Liver (tissue), 9 donors: Measurements from ENCODE around the gene CRYGD. TPM values are rescaled to one million over a fixed set of nuclear protein-coding genes. Genes with fewer than 3 reads are reported as not detected.

Experiments
- DNase-seq: peaks from one replicate; pipeline ENCODE4 v3.0.0-alpha.2; 2017; ENCODE audit warnings: low spot score
- H3K27ac ChIP-seq, 2 donors: one replicate each; pipeline ENCODE4 v1.7.0; 2013; ENCODE audit warnings: inconsistent platforms in 2 of 2, low read length in 2 of 2, control low read depth in 1 of 2, low read depth in 1 of 2, mild to moderate bottlenecking in 1 of 2
- H3K27me3 ChIP-seq, 4 donors: one replicate each; pipeline versions ENCODE4 v1.6.1 to v1.7.0; 2013; ENCODE audit warnings: low read length in 3 of 4, inconsistent platforms in 1 of 4, mild to moderate bottlenecking in 1 of 4, moderate library complexity in 1 of 4; ENCODE audit not compliant: control insufficient read depth in 4 of 4, insufficient read depth in 4 of 4
- H3K36me3 ChIP-seq, 4 donors: one replicate each; pipeline versions ENCODE4 v1.6.1 to v1.7.0; 2013; ENCODE audit warnings: low read length in 3 of 4, mild to moderate bottlenecking in 3 of 4, low read depth in 1 of 4, moderate library complexity in 1 of 4; ENCODE audit not compliant: control insufficient read depth in 4 of 4, insufficient read depth in 3 of 4
- H3K4me1 ChIP-seq, 4 donors: one replicate each; pipeline versions ENCODE4 v1.6.1 to v1.7.0; 2013; ENCODE audit warnings: low read length in 3 of 4, mild to moderate bottlenecking in 3 of 4, moderate library complexity in 1 of 4; ENCODE audit not compliant: control insufficient read depth in 4 of 4, insufficient read depth in 4 of 4
- H3K4me3 ChIP-seq, 3 donors: one replicate each; pipeline versions ENCODE4 v1.6.1 to v1.7.0; 2013; ENCODE audit warnings: low read length in 3 of 3, control low read depth in 1 of 3, low read depth in 1 of 3, mild to moderate bottlenecking in 1 of 3
- H3K9ac ChIP-seq, 2 donors: one replicate each; pipeline ENCODE4 v1.7.0; 2013; ENCODE audit warnings: low read length in 2 of 2, mild to moderate bottlenecking in 2 of 2, moderate library complexity in 2 of 2, control low read depth in 1 of 2, low read depth in 1 of 2
- H3K9me3 ChIP-seq, 4 donors: one replicate each; pipeline versions ENCODE4 v1.6.1 to v1.7.0; 2013; ENCODE audit warnings: low read length in 3 of 4; ENCODE audit not compliant: control insufficient read depth in 4 of 4
- EGR1 ChIP-seq, 2 donors: IDR thresholded peaks; 2 replicates each; pipeline ENCODE4 v1.6.1; 2016 to 2018; ENCODE audit warnings: antibody characterized with exemption in 2 of 2, low read depth in 2 of 2
- FOXA1 ChIP-seq: IDR thresholded peaks from 2 replicates; pipeline ENCODE4 v1.6.1; 2016; ENCODE audit warnings: antibody characterized with exemption
- FOXA2 ChIP-seq: IDR thresholded peaks from 2 replicates; pipeline ENCODE4 v1.6.1; 2016; ENCODE audit warnings: antibody characterized with exemption
- GABPA ChIP-seq, 2 donors: IDR thresholded peaks in 1 of 2; conservative IDR thresholded peaks in 1 of 2; 2 replicates each; pipeline ENCODE4 v1.6.1; 2016; ENCODE audit warnings: antibody characterized with exemption in 2 of 2, mild to moderate bottlenecking in 1 of 2, moderate library complexity in 1 of 2
- HNF4A ChIP-seq, 2 donors: conservative IDR thresholded peaks; 2 replicates each; pipeline ENCODE4 v1.6.1; 2016; ENCODE audit warnings: antibody characterized with exemption in 2 of 2, mild to moderate bottlenecking in 2 of 2
- HNF4G ChIP-seq: IDR thresholded peaks from 2 replicates; pipeline ENCODE4 v1.6.1; 2016; ENCODE audit warnings: antibody characterized with exemption
- JUND ChIP-seq, 2 donors: IDR thresholded peaks; 2 replicates each; pipeline ENCODE4 v1.6.1; 2016; ENCODE audit warnings: antibody characterized with exemption in 2 of 2
- NR2F2 ChIP-seq: IDR thresholded peaks from 2 replicates; pipeline ENCODE4 v1.6.1; 2016; ENCODE audit warnings: antibody characterized with exemption
- RXRA ChIP-seq, 2 donors: IDR thresholded peaks; 2 replicates each; pipeline ENCODE4 v1.6.1; 2017 to 2018; ENCODE audit warnings: antibody characterized with exemption in 2 of 2, mild to moderate bottlenecking in 1 of 2
- SP1 ChIP-seq: IDR thresholded peaks from 2 replicates; pipeline ENCODE4 v1.6.1; 2018; ENCODE audit warnings: antibody characterized with exemption, mild to moderate bottlenecking
- TAF1 ChIP-seq: conservative IDR thresholded peaks from 2 replicates; pipeline ENCODE4 v1.6.1; 2016; ENCODE audit warnings: antibody characterized with exemption, mild to moderate bottlenecking
- YY1 ChIP-seq: IDR thresholded peaks from 2 replicates; pipeline ENCODE4 v1.6.1; 2016; ENCODE audit warnings: antibody characterized with exemption, mild to moderate bottlenecking
- WGBS: extraction: QIAGEN DNeasy Blood & Tissue Kit; methylation state at CpG from one replicate; pipeline ENCODE4 v1.1.7; 2013; 5-methylcytosine and 5-hydroxymethylcytosine counted together
- polyA plus RNA-seq, 2 donors: library from polyadenylated mRNA; stranded (reverse) in 1 of 2; unstranded in 1 of 2; fragments of 200-250 nt in 1 of 2; fragments of >200 nt in 1 of 2; fragmentation: Nextera tagmentation in 1 of 2; extraction: Ambion mirVana in 1 of 2; gene quantifications; one replicate each; pipeline versions ENCODE4 v1.2.1 to v1.2.3, GENCODE V29; 2013 to 2015
- total RNA-seq, 2 donors: library from RNA; depleted of rRNA; stranded (reverse); fragments of >200 nt; gene quantifications; one replicate each; pipeline ENCODE4 v1.2.3, GENCODE V29; 2014
- TF ChIP-seq, protein P1 (sequence below): IDR thresholded peaks from 2 replicates; pipeline ENCODE4 v1.6.1; 2016; ENCODE audit warnings: antibody characterized with exemption
- TF ChIP-seq, protein P2 (sequence below): fragments of 150-350 bp; IDR thresholded peaks from 2 replicates; pipeline ENCODE4 v1.5.1; 2017; ENCODE audit warnings: improper control_type of control experiment, low read depth, low read length; ENCODE audit not compliant: missing input control
- TF ChIP-seq, protein P3 (sequence below): IDR thresholded peaks from 2 replicates; pipeline ENCODE4 v1.6.1; 2016; ENCODE audit warnings: antibody characterized with exemption
- TF ChIP-seq, protein P4 (sequence below): IDR thresholded peaks from 2 replicates; pipeline ENCODE4 v1.6.1; 2016; ENCODE audit warnings: antibody characterized with exemption
- TF ChIP-seq, protein P5 (sequence below): IDR thresholded peaks from 2 replicates; pipeline ENCODE4 v1.6.1; 2016; ENCODE audit warnings: antibody characterized with exemption, mild to moderate bottlenecking
- donor health status: healthy.
- donor health status: healthy.
- donor health status: healthy.
- donor health status: healthy.
- donor health status: healthy.

CRYGD gene
- total and polyA plus RNA-seq, 4 donors: not detected

DNA sequence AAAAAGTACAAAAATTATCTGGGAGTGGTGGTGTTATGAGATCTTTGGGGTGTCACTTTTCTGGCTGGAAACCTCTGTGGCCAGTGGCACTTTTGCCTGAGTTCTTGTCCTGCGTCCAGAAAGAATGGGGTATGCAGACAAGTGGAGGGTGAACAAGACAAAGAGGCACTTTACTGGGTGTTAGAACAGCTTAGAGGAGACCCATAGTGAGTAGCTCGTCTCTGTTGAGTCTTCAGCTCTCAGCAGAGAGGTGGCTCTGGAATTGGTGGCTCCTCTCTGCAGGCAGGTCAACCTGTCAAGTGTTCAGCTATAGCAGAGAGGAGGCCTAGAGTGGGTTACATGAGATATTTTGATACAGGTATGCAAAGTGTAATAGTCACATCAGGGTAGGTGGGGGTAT is 26.1 kb downstream of the CRYGD start:
- TF ChIP-seq FOXA1: no peak
- Histone ChIP-seq H3K9me3 (no peaks in the 10 kb centered on the region), H3K4me3 (no peak overlapping the region), H3K9ac (no peak overlapping the region), H3K36me3 (no peaks in the 10 kb centered on the region), H3K27ac (no peak overlapping the region), H3K4me1 (no peaks in the 10 kb centered on the region), H3K27me3 (no peaks in the 10 kb centered on the region)
- 89% methylated on average over 2 of the region's 2 CpGs for WGBS
- DNase-seq: no peak

DNA sequence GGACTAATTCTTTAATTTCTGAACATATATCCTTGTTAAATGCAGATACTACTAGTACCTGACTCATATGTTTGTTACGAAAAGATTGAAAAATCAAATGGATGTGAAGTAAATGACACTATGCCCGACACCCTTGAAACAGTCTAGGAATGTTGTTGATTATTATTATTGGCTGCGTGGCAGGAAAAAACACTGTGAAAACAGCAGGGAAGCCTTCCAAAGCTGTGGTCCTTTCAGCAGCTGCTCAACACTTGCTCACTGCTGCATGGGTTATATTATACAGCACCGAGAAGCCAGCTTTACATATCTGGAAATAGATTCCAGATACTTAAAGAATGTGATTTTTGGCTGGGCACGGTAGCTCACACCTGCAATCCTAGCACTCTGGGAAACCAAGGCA is 26.5 kb downstream of the CRYGD start:
- Histone ChIP-seq H3K4me1 (no peaks in the 10 kb centered on the region), H3K36me3 (no peaks in the 10 kb centered on the region), H3K9me3 (no peaks in the 10 kb centered on the region), H3K9ac (no peak overlapping the region), H3K27ac (no peak overlapping the region), H3K4me3 (no peak overlapping the region), H3K27me3 (no peaks in the 10 kb centered on the region)
- WGBS: 84% methylated on average over 5 of the region's 5 CpGs
- TF ChIP-seq GABPA (IDR thresholded peaks at IDR 0.05 in 1 of 2, conservative IDR thresholded peaks at IDR 0.05 in 1 of 2) (no peak), JUND (IDR thresholded peaks at IDR 0.05) (no peak), YY1 (no peak), NR2F2 (no peak), RXRA (IDR thresholded peaks at IDR 0.05) (no peak), HNF4A (conservative IDR thresholded peaks at IDR 0.05) (no peak), FOXA2 (no peak), SP1 (no peak)
- TF ChIP-seq, protein P1, sequence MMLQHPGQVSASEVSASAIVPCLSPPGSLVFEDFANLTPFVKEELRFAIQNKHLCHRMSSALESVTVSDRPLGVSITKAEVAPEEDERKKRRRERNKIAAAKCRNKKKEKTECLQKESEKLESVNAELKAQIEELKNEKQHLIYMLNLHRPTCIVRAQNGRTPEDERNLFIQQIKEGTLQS: no peak
- TF ChIP-seq, protein P2, sequence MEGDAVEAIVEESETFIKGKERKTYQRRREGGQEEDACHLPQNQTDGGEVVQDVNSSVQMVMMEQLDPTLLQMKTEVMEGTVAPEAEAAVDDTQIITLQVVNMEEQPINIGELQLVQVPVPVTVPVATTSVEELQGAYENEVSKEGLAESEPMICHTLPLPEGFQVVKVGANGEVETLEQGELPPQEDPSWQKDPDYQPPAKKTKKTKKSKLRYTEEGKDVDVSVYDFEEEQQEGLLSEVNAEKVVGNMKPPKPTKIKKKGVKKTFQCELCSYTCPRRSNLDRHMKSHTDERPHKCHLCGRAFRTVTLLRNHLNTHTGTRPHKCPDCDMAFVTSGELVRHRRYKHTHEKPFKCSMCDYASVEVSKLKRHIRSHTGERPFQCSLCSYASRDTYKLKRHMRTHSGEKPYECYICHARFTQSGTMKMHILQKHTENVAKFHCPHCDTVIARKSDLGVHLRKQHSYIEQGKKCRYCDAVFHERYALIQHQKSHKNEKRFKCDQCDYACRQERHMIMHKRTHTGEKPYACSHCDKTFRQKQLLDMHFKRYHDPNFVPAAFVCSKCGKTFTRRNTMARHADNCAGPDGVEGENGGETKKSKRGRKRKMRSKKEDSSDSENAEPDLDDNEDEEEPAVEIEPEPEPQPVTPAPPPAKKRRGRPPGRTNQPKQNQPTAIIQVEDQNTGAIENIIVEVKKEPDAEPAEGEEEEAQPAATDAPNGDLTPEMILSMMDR: no peak
- TF ChIP-seq, protein P3, sequence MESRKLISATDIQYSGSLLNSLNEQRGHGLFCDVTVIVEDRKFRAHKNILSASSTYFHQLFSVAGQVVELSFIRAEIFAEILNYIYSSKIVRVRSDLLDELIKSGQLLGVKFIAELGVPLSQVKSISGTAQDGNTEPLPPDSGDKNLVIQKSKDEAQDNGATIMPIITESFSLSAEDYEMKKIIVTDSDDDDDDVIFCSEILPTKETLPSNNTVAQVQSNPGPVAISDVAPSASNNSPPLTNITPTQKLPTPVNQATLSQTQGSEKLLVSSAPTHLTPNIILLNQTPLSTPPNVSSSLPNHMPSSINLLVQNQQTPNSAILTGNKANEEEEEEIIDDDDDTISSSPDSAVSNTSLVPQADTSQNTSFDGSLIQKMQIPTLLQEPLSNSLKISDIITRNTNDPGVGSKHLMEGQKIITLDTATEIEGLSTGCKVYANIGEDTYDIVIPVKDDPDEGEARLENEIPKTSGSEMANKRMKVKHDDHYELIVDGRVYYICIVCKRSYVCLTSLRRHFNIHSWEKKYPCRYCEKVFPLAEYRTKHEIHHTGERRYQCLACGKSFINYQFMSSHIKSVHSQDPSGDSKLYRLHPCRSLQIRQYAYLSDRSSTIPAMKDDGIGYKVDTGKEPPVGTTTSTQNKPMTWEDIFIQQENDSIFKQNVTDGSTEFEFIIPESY: no peak
- TF ChIP-seq, protein P4, sequence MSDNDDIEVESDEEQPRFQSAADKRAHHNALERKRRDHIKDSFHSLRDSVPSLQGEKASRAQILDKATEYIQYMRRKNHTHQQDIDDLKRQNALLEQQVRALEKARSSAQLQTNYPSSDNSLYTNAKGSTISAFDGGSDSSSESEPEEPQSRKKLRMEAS: no peak
- no peak for DNase-seq

DNA sequence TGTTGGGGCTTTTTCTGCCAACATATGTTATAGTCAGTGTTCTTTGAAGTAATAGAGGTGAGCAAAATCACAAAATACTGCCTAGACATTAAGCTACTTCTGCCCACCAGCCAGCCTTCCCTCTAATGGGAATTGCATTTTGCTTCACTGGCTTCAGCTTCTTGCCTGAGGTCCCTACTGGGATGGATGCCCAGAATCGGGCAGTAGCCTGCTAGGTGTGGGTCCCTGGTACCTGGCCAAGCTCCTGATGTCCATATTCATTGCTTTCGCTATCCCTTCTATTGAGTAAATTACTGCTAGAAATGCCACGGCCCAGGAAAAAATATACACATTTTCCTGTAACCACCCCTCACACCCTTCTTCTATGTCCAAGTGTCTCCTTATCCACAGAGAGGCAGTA is 27.0 kb downstream of the CRYGD start:
- Histone ChIP-seq H3K9ac (no peak overlapping the region), H3K9me3 (no peaks in the 10 kb centered on the region), H3K27me3 (no peaks in the 10 kb centered on the region), H3K4me3 (no peak overlapping the region), H3K36me3 (no peaks in the 10 kb centered on the region), H3K4me1 (no peaks in the 10 kb centered on the region), H3K27ac (no peak overlapping the region)
- 83% methylated on average over 3 of the region's 3 CpGs for WGBS
- DNase-seq: no peak
- no peak for TF ChIP-seq GABPA (IDR thresholded peaks at IDR 0.05 in 1 of 2, conservative IDR thresholded peaks at IDR 0.05 in 1 of 2)
- TF ChIP-seq EGR1 (IDR thresholded peaks at IDR 0.05; ENCODE audit: low read depth in 2 of 2): no peak
- TF ChIP-seq, protein P4: no peak
- TF ChIP-seq, protein P1: no peak
- no peak for TF ChIP-seq TAF1
- TF ChIP-seq NR2F2: no peak
- TF ChIP-seq, protein P3: no peak
- no peak for TF ChIP-seq SP1
- no peak for TF ChIP-seq FOXA2
- no peak for TF ChIP-seq FOXA1
- TF ChIP-seq RXRA (IDR thresholded peaks at IDR 0.05): no peak
- TF ChIP-seq HNF4G: no peak
- TF ChIP-seq HNF4A (conservative IDR thresholded peaks at IDR 0.05): no peak
- TF ChIP-seq YY1: no peak
- TF ChIP-seq, protein P5, sequence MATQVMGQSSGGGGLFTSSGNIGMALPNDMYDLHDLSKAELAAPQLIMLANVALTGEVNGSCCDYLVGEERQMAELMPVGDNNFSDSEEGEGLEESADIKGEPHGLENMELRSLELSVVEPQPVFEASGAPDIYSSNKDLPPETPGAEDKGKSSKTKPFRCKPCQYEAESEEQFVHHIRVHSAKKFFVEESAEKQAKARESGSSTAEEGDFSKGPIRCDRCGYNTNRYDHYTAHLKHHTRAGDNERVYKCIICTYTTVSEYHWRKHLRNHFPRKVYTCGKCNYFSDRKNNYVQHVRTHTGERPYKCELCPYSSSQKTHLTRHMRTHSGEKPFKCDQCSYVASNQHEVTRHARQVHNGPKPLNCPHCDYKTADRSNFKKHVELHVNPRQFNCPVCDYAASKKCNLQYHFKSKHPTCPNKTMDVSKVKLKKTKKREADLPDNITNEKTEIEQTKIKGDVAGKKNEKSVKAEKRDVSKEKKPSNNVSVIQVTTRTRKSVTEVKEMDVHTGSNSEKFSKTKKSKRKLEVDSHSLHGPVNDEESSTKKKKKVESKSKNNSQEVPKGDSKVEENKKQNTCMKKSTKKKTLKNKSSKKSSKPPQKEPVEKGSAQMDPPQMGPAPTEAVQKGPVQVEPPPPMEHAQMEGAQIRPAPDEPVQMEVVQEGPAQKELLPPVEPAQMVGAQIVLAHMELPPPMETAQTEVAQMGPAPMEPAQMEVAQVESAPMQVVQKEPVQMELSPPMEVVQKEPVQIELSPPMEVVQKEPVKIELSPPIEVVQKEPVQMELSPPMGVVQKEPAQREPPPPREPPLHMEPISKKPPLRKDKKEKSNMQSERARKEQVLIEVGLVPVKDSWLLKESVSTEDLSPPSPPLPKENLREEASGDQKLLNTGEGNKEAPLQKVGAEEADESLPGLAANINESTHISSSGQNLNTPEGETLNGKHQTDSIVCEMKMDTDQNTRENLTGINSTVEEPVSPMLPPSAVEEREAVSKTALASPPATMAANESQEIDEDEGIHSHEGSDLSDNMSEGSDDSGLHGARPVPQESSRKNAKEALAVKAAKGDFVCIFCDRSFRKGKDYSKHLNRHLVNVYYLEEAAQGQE: no peak
